ENCODE results near the gene C1QL1. TPM values are rescaled to one million over a fixed set of nuclear protein-coding genes. Genes with fewer than 3 reads are reported as not detected.
A peak's percentile ranks its signal among the peaks of the same experiment; 100 is the strongest.

Gene C1QL1
- total RNA-seq = under 1 TPM; 0.33 to 0.43 TPM

DNA sequence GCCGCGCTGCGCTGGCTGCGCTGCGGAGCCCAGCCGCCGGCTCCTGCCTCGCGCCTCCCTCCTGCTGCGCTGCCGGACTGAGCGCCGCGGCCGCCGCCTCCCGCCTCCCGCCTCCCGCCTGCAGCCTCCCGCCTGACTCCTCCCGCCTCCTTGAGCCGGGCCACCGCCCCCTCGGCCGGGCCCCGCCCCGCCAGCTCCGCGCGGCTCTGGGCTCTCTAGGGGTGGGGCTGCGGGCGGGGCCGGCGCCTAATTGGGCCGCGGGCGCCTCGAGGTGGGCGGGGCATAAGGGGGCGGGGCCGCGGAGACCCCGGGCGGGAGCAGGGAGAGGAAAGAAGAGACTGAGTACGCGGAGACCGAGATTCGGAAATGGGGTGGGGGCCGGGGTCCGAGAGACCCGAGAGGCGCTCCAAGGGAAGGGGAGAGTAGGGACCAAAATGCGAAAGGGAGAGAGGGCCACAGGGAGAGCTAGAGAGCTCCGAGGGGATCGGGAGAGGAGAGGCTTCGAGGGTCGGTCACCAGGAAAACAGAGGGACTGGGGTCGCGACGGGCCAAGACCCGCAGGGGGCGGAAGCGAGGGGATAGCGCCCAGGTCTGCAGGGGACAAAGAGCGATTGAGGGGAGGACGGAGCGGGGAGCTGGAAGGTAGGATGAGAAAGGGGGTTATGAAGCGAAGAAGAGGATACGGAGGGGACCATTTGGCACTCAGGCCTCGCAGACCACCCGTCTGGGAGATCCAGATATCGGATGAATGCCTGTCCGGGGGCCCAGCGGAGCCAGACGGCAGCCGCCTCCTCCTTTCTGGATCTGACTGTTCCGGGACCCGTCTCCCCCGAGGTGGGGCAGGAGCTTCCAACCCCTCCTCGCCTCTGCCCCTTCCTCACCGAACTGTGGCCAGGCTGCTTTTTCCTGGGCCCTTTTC is at the start of gene C1QL1:
C1QL1 (minus strand) TSS at position 79 of the 919 bp plus-strand sequence. CDS start 255 bp downstream, outside the sequence.
- Mint-ChIP-seq H3K27ac (no peak within 1 kb of the TSS), H3K9me3 (no peaks in the 10 kb centered on the region), H3K36me3 (ENCODE audit: low read depth) (no peaks in the 10 kb centered on the region), H3K27me3 (peaks cover 69% of the 10 kb centered on the region), H3K4me3 (peak within 1 kb of the TSS; percentile 64), H3K4me1 (peaks cover 30% of the 10 kb centered on the region)
- ChIA-PET CTCF (interaction anchor here (0.6 to 2.4 kb wide), 8 partner anchors 8 to 844 kb away, joined by 3 to 8 read pairs (median 3); no protein-coding TSS in a partner anchor), POLR2A (interaction anchor here (0.6 to 2.3 kb wide), 6 partner anchors 9 to 93 kb away, joined by 3 to 7 read pairs (median 3); partner anchors contain the start of genes EFTUD2 and NMT1)
- peak; percentile 89 for DNase-seq

DNA sequence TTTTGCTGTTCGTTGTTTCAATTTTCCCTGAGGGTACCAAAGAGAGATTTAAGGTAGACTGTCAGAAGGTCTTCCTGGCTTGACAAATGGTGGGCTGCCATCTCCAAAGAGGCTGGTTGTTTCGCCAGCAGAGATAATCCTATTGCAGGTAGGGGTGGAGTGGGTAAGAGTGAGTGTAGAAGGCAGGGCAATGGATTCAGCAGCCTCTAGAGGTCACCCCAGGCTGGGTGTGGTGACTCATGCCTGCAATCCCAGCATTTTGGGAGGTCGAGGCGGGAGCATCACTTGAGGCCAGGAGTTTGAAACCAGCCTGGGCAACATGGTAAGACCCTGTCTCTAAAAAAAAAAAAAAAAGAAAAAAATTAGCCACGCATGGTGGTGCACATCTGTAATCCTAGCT is 48.7 kb upstream of the C1QL1 start:
- Mint-ChIP-seq H3K27ac (no peak overlapping the region), H3K4me3 (no peak overlapping the region), H3K9me3 (no peaks in the 10 kb centered on the region), H3K36me3 (ENCODE audit: low read depth) (peaks cover 5% of the 10 kb centered on the region), H3K27me3 (peaks cover 36% of the 10 kb centered on the region), H3K4me1 (peaks cover 15% of the 10 kb centered on the region)
- POLR2A ChIA-PET = no interaction called here
- no peak for DNase-seq
- CTCF ChIA-PET = interaction anchor here (3.6 kb wide), 1 partner anchor 33 kb away, joined by 12 read pairs; no protein-coding TSS in a partner anchor

DNA sequence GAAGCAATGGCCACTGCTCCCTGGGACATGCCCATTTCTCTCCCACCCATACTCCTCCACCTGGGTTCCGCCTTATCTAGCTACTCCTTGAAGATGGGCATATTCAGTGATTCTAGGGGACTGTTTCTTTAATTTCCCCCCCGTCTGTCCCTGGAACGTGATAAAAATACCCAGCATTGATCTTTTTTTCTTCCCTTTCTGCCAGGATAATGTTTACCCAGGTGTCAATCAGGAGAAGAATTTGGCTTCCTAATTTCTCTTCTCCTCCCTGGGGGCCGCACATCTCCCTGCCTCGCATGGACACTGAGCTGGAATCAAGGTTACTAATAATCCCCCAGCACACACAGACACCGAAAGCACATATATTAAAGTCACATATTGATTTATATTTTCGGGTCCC is 48.1 kb upstream of the C1QL1 start:
- H3K9me3 Mint-ChIP-seq = no peaks in the 10 kb centered on the region
- H3K4me1 Mint-ChIP-seq = peaks cover 13% of the 10 kb centered on the region
- ChIA-PET POLR2A (no interaction called here), CTCF (interaction anchor here (0.9 kb wide), 1 partner anchor 9 kb away, joined by 4 read pairs; no protein-coding TSS in a partner anchor)
- peaks cover 32% of the 10 kb centered on the region for H3K27me3 Mint-ChIP-seq
- no peak overlapping the region for H3K4me3 Mint-ChIP-seq
- H3K36me3 Mint-ChIP-seq (ENCODE audit: low read depth) = peaks cover 5% of the 10 kb centered on the region
- no peak for DNase-seq
- H3K27ac Mint-ChIP-seq = no peak overlapping the region

DNA sequence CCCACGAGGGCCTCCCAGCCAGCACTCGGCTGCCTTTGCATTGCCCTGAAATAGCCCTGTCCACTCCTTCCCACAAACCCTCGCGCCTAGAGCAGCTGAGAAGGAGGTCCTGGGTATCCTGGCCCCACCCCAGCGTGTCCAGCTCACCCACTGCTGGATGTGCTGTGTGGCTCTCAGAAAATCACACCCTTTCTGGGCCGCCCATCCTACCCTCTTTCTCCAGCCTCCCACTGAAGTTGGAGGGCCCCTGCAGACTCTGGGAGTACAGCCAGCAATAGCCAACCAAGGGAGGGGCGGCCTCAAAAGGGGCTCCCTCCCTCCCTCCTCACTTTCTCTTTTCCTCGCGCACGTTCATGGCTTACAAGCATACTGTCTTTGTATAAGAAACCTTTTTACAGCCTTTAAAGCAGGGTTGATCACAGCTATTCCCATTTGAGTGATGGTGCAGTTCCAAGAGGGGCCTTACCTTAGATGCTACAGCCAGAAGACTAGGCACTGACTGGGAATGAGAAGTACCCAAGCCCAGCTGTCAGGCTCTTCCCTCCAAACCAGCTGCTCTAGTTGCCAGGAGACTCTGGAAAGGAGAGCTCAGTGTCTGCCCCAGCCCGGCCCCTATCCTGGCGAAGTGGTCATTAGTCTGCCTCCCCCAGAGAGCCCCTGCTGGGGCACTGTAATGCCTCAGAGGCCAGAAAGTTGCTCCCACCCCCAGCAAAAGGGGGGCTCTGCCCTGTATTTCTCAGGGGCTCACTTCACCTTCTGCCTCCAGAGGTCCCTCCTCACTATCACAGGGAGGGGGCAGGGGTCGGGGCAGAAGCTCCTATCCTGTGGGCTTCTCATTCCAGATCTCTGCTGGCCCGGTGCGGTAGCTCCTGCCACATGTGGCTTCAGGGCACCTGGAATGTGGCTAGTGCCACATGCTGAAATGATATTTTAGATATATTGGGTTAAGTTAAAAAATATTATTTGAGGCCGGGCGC is 45.2 kb upstream of the C1QL1 start:
- H3K4me1 Mint-ChIP-seq = peaks cover under 1% of the 10 kb centered on the region
- no peak overlapping the region for H3K27ac Mint-ChIP-seq
- H3K27me3 Mint-ChIP-seq = peaks cover 11% of the 10 kb centered on the region
- ChIA-PET CTCF (interaction anchor here (1.3 to 2.2 kb wide), 2 partner anchors 10 to 12 kb away, joined by 3 to 6 read pairs; no protein-coding TSS in a partner anchor), POLR2A (interaction anchor here (0.8 kb wide), 1 partner anchor 11 kb away, joined by 3 read pairs; no protein-coding TSS in a partner anchor)
- no peaks in the 10 kb centered on the region for H3K36me3 Mint-ChIP-seq (ENCODE audit: low read depth)
- no peak for DNase-seq
- no peaks in the 10 kb centered on the region for H3K9me3 Mint-ChIP-seq
- no peak overlapping the region for H3K4me3 Mint-ChIP-seq

DNA sequence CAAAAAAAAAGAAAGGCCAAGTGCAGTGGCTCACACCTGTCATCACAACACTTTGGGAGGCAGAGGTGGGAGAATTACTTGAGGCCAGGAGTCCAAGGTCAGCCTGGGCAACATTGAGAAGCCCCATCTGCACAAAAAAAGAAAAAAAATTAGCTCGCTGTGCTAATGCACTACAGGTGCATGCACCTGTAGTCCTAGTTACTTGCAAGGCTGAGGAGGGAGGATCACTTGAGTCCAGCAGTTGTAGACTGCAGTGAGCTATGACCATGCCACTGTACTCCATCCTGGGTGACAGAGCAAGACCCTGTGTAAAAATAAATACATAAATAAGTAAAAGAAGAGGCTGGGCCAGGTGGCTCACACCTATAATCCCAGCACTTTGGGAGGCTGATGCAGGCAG is 43.7 kb upstream of the C1QL1 start:
- H3K9me3 Mint-ChIP-seq = no peaks in the 10 kb centered on the region
- DNase-seq = no peak
- peaks cover 13% of the 10 kb centered on the region for H3K27me3 Mint-ChIP-seq
- H3K27ac Mint-ChIP-seq = no peak overlapping the region
- peaks cover 7% of the 10 kb centered on the region for H3K4me1 Mint-ChIP-seq
- no peaks in the 10 kb centered on the region for H3K36me3 Mint-ChIP-seq (ENCODE audit: low read depth)
- ChIA-PET POLR2A (no interaction called here), CTCF (interaction anchor here (0.9 kb wide), 1 partner anchor 14 kb away, joined by 3 read pairs; no protein-coding TSS in a partner anchor)
- H3K4me3 Mint-ChIP-seq = no peak overlapping the region

DNA sequence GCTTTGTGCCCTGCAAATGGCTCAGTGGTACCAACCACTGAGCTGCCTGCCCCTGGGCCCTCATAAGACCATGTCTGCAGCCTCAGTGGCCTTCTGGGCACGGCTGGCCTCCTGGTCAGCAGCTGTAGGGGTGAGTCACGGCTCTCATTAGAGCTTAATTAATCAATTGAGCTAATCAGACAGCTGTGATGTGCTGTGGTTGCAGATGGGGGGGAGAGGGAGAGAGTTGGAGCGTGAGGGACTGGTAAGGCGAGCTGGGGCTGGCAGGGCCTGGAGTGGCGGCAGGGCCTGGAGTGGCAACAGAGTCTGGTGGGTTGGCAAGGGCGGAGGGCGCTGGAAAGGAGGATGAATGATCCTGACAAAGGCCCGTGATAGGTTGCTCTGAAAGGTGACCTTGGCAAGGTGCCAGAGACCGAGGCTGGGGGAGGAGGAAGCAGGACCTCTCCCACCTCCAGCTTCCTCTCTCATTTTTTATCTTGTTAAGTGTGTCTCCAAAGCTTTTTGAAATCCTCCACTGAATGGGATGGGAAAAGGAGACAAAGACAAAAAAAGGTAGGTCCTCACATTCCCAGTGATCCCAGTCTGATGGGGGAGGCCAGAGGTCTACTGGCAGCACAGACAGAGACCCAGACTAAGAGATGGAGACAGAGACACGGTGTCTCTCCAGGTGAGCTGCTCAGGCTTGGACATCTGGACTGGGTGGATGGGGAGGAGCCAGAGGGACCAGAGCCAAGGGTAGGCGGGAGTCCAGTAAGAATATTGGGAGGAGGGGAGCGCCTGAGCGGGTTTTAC is 41.8 kb upstream of the C1QL1 start:
- DNase-seq = no peak
- Mint-ChIP-seq H3K9me3 (no peaks in the 10 kb centered on the region), H3K4me1 (peaks cover 7% of the 10 kb centered on the region), H3K4me3 (no peak overlapping the region), H3K27ac (no peak overlapping the region), H3K36me3 (ENCODE audit: low read depth) (no peaks in the 10 kb centered on the region), H3K27me3 (peaks cover 10% of the 10 kb centered on the region)
- CTCF ChIA-PET = interaction anchor here (0.7 kb wide), 1 partner anchor 12 kb away, joined by 3 read pairs; no protein-coding TSS in a partner anchor
- POLR2A ChIA-PET = no interaction called here

DNA sequence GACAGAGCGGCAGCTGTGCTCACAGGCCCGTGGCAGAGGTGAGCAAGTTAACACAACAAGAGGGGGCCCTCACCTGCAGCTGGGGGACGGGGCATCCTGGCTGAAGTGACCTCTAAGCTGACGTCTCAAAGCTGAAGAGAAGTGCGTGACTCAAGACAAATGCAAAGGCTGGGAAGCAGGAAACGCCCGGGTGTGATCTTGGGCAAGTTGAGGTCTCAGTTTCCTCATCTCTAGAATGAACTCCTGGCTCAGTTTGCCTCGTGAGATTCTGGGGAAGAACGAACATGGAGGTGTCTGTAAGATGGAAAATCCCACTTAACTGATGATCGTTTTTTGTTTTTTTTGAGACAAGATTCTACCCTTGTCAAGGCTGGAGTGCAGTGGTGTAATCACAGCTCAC is 40.1 kb upstream of the C1QL1 start:
- ChIA-PET POLR2A (interaction anchor here (0.6 kb wide), 1 partner anchor 61 kb away, joined by 4 read pairs; the partner anchor contains the start of gene KIF18B), CTCF (no interaction called here)
- H3K4me1 Mint-ChIP-seq = peaks cover 7% of the 10 kb centered on the region
- no peaks in the 10 kb centered on the region for H3K36me3 Mint-ChIP-seq (ENCODE audit: low read depth)
- H3K27me3 Mint-ChIP-seq = peaks cover 15% of the 10 kb centered on the region
- no peak overlapping the region for H3K27ac Mint-ChIP-seq
- no peak overlapping the region for H3K4me3 Mint-ChIP-seq
- no peaks in the 10 kb centered on the region for H3K9me3 Mint-ChIP-seq
- DNase-seq = no peak

DNA sequence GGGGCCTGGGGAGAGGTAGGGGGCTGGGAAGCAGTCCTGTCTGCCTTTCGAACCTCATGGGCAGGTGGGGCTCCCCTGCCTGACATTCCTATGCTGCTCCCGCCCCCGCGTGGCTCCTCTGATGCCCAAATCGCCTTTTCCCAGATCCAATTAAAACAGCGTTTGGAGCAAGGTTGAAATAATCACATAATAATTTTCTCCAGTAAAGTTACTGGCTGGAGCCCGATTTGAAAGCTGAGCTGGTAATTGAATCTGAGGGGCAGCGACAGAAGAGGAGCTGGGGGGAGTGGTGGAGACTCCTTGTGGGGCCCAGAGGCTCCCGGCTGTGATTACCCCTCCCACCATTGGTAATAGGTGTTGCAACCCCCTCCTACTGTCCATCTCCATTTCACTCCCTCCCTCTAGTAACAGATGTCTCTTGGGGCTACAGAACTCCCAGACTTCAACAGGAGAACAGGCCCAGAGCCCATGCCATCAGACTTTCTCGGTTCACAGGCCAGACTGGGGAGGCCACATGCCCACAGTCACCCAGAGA is 38.9 kb upstream of the C1QL1 start:
- ChIA-PET POLR2A (no interaction called here), CTCF (no interaction called here)
- Mint-ChIP-seq H3K27me3 (peaks cover 15% of the 10 kb centered on the region), H3K36me3 (ENCODE audit: low read depth) (no peaks in the 10 kb centered on the region), H3K27ac (no peak overlapping the region), H3K4me1 (peaks cover 7% of the 10 kb centered on the region), H3K9me3 (no peaks in the 10 kb centered on the region), H3K4me3 (no peak overlapping the region)
- no peak for DNase-seq

DNA sequence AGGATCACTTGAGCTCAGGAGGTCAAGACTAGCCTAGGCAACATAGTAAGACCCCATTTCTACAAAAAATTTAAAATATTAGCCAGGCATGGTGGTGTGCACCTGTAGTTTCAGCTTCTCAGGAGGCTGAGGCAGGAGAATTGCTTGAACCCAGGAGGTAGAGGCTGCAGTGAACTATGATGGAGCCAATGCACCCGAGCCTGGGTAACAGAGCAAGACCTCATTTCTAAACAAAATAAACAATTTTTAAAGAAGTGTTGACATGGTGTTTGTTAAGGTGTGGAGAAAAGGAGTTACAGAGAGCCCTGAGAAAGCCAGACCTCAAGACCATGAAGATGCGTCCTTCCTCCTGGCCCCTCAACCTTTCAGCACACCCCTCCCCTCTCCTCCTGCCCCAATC is 37.6 kb upstream of the C1QL1 start:
- Mint-ChIP-seq H3K4me3 (no peak overlapping the region), H3K9me3 (no peaks in the 10 kb centered on the region), H3K4me1 (peaks cover 7% of the 10 kb centered on the region), H3K36me3 (ENCODE audit: low read depth) (no peaks in the 10 kb centered on the region), H3K27ac (no peak overlapping the region), H3K27me3 (peaks cover 16% of the 10 kb centered on the region)
- no peak for DNase-seq
- CTCF ChIA-PET = no interaction called here
- POLR2A ChIA-PET = no interaction called here

DNA sequence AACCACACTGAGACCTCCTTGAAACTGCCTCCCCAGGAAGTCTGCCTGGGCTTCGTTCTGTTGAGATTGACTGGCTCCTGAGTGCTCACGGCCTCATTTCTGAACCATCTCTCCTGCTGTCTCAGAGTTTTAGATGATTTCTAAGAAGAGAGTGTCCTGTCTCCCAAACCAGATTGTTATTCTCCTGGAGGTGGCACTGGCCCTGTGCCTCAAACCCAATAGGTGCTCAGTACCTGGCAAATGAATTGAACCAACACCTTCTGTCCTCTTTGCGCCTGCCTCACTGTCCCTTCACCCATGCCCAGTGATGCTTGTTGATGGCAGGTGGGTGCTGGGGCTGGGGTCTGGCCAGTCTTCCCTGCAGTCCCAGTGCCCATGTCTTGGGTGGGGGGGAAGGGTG is 36.3 kb upstream of the C1QL1 start:
- POLR2A ChIA-PET = no interaction called here

DNA sequence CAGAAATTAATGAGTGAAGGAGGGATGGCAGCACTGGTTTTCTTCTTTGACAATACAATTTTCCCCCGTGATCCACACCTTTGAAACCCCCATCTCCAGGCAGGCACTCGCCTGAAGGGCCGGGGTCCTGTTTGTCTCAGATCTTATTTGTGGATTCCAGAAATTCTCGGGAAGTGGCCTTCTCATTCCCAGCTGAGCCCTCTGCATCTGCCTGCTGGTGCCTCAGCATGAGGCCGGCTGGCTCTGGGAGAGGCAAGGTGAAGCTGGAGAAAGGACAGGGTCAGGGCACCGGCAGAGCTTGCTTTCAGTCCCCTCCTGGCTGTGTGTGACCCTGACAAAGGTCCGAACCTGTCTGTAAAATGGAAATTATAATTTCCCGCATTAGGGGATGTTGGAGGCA is 35.8 kb upstream of the C1QL1 start:
- Mint-ChIP-seq H3K27me3 (peaks cover 22% of the 10 kb centered on the region), H3K4me1 (peaks cover 7% of the 10 kb centered on the region), H3K36me3 (ENCODE audit: low read depth) (no peaks in the 10 kb centered on the region), H3K4me3 (no peak overlapping the region), H3K27ac (no peak overlapping the region), H3K9me3 (no peaks in the 10 kb centered on the region)
- ChIA-PET CTCF (interaction anchor here (1.1 kb wide), 1 partner anchor 10 kb away, joined by 3 read pairs; no protein-coding TSS in a partner anchor), POLR2A (no interaction called here)
- DNase-seq = no peak

More for the DNA sequence above, 36.3 kb upstream of the C1QL1 start:
- Mint-ChIP-seq H3K27ac (no peak overlapping the region), H3K4me3 (no peak overlapping the region), H3K9me3 (no peaks in the 10 kb centered on the region), H3K27me3 (peaks cover 17% of the 10 kb centered on the region), H3K36me3 (ENCODE audit: low read depth) (no peaks in the 10 kb centered on the region), H3K4me1 (peaks cover 7% of the 10 kb centered on the region)
- CTCF ChIA-PET = interaction anchor here (0.5 to 1.1 kb wide), 2 partner anchors 9 to 179 kb away, joined by 3 read pairs; no protein-coding TSS in a partner anchor
- DNase-seq = no peak

DNA sequence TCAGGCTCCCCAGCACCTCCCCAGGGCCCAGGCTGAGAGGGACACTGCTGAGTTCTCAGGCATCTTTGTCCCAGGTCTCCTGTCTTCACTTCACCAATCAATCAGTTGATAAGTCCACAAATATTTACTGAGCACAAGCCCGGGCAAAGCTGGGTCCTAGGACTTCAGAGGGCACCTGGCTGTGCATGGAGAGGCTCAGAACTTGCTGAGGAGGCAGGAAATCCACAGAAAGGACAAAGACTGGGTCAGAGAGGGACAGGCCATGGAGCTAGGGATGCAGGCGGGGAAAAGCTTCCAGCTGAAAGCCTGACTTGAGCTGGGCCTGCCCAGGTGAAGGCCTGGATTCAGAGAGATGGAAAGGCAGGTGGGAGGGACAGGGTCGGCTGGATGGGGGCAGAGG is 33.2 kb upstream of the C1QL1 start:
- no peak overlapping the region for H3K4me3 Mint-ChIP-seq
- H3K4me1 Mint-ChIP-seq = no peaks in the 10 kb centered on the region
- no peak overlapping the region for H3K27ac Mint-ChIP-seq
- H3K36me3 Mint-ChIP-seq (ENCODE audit: low read depth) = no peaks in the 10 kb centered on the region
- ChIA-PET CTCF (no interaction called here), POLR2A (interaction anchor here (1.2 kb wide), 1 partner anchor 102 kb away, joined by 3 read pairs; the partner anchor contains the start of gene EFTUD2)
- H3K9me3 Mint-ChIP-seq = no peaks in the 10 kb centered on the region
- DNase-seq = no peak
- H3K27me3 Mint-ChIP-seq = peaks cover 22% of the 10 kb centered on the region

Measured in activated CD4-positive, alpha-beta memory T cell treated with anti-CD3 and anti-CD28 coated beads, Interleukin-2, amount 10 ng/mL, durations not matched to agents 7 days and 5 days (primary cell).